GM12872 (cell line): ENCODE measurements around the gene AIMP1.

Experiments
- TF ChIP-seq, protein P1 (sequence below): IDR thresholded peaks from 3 replicates; pipeline ENCODE4 v1.5.1; 2011; ENCODE audit warnings: low read depth, mild to moderate bottlenecking, low read length, moderate library complexity; ENCODE audit not compliant: insufficient read depth

AIMP1 gene

DNA sequence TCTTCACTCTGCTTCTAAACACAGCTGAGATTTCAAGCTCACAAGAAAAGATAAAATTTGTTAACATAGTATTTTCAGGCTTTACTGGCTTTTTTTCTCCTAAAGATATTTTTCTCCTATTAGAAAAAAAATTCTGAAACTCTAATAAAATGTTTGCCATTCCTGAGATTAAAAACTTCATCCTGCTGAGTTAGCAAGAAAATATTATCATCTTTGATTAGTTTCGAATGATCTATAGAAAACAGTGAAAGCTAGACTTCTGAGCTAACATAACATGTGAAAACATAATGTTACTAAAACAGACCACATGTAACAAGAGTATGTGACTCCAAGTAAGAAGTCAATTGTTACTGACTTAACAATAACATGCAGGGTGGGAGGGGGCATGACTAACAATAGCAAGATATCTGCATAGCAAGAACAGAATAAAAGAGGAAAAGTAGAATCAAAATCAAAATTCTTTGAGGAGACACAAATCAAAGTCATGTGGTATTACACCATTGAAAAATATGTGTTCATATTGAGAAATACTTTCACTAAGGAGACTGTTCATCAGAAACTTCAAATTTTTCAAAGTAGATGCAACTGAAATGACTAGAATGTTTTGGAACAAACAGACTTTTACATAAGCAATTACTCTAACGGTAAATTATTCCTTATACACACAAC lies 14.8 kb upstream of the AIMP1 start:
- TF ChIP-seq, protein P1, sequence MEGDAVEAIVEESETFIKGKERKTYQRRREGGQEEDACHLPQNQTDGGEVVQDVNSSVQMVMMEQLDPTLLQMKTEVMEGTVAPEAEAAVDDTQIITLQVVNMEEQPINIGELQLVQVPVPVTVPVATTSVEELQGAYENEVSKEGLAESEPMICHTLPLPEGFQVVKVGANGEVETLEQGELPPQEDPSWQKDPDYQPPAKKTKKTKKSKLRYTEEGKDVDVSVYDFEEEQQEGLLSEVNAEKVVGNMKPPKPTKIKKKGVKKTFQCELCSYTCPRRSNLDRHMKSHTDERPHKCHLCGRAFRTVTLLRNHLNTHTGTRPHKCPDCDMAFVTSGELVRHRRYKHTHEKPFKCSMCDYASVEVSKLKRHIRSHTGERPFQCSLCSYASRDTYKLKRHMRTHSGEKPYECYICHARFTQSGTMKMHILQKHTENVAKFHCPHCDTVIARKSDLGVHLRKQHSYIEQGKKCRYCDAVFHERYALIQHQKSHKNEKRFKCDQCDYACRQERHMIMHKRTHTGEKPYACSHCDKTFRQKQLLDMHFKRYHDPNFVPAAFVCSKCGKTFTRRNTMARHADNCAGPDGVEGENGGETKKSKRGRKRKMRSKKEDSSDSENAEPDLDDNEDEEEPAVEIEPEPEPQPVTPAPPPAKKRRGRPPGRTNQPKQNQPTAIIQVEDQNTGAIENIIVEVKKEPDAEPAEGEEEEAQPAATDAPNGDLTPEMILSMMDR: no peak

DNA sequence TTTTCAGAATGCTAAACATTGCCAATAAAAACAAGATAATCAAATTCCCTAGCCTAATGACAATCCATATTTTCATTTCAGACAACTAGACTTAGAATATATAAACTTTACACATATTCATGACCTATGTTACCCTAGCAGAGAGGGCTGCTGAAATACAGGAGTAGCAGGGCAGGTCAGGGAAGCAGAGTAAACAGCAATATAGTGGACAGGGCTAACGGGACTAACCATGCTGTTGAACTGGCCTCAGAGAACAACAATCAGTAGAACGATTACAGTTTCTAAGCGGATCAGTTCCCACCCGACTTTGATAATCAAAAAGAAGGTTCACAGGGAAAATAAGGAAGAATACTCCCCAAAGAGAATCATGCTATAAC lies 14.3 kb upstream of the AIMP1 start:
- TF ChIP-seq, protein P1: no peak

DNA sequence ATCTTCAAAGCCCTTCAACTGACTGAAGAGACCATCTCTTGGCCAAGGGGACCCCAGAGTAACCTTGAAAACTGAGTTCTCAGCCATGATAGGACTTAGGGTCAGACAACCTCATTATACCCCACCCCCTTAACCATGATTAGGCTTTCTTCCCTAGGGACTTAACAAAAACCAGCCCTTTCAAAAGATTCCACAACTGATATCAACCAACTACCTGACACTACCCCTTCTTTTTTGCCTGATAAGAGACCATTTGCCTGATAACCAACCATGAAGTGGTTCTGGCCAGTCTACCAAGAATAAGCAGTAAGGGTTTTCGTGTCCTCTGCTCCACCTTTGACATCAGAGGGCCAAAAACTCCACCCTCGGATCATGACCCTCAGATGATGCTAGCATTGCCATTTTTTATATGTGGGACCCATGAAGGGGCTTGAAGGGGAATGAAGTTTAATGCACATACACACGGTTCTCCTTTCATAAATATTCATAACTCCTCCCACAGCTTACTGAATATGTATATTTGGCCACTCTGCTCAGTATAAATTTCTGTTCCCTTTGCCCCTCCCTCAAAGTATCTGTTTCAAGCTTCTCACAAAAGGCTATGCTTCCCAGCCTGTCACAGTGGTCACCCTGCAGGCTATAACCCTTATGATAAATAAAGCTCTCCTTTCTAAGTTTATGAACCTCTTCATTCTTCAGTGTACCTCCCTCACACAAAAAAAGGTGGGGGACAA lies 12.6 kb upstream of the AIMP1 start:
- TF ChIP-seq, protein P1: no peak

- TF ChIP-seq, protein P1: no peak
Measured at GRCh38 chr4:106304632-106305031, 11.7 kb upstream of the AIMP1 start.

DNA sequence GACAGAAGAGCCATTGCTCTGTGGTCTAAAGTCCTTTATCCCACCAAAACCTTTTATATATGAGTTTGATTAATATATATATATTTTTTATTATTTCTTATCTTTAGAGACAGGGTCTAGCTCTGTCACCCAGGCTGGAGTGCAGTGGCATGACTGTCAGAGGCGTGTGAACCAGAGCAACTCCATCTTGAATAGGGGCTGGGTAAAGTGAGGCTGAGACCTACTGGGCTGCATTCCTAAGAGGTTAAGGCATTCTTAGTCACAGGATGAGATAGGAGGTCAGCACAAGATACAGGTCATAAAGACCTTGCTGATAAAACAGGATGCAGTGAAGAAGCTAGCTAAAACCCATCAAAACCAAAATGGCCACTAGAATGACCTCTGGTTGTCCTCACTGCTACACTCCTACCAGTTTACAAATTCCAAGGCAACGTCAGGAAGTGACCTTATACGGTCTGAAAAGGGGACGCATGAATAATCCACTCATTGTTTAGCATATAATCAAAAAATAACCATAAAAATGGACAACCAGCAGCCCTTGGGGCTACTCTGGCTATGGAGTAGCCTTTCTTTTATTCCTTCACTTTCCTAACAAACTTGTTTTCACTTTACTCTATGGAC lies 10.8 kb upstream of the AIMP1 start:
- TF ChIP-seq, protein P1: no peak

GRCh38 chr4:106306561-106306960 lies 9.8 kb upstream of the AIMP1 start:
- TF ChIP-seq, protein P1: no peak

- TF ChIP-seq, protein P1: no peak
Measured at GRCh38 chr4:106312377-106312776, 4.0 kb upstream of the AIMP1 start.
